ENCODE measurements around the gene IQSEC1. TPM values are rescaled to one million over a fixed set of nuclear protein-coding genes. Genes with fewer than 3 reads are reported as not detected.

Gene IQSEC1
- total and polyA plus RNA-seq, 2 donors (not counting 1 experiment from before 2014, with no cell fraction given), result 96.7 to 222 TPM

GRCh38 chr3:12981306-12982275, 91.6 kb downstream of the IQSEC1 start:
- ChIA-PET CTCF (interaction anchor here (0.8 to 6.1 kb wide), 16 partner anchors 8 to 472 kb away, joined by 3 to 69 read pairs (median 5); no protein-coding TSS in a partner anchor), POLR2A (no interaction called here)
- H3K4me1 ChIP-seq (ENCODE audit: control insufficient read depth in 2 of 2, insufficient read depth in 2 of 2, low read length in 2 of 2), result peaks cover 40 to 50% of the 10 kb centered on the region in 2 donors
- peaks cover 1 to 70% of the 10 kb centered on the region in 2 experiments for H3K36me3 ChIP-seq (replicated peaks in 1 of 2; ENCODE audit: control extremely low read depth in 1 of 2, control insufficient read depth in 1 of 2, extremely low read depth in 1 of 2, insufficient read depth in 2 of 2, low read length in 1 of 2)
- no peak for DNase-seq
- peak overlapping the region; percentile 44 for H3K4me2 ChIP-seq (replicated peaks; ENCODE audit: low read depth, low read length, poor library complexity, severe bottlenecking)
- Mint-ChIP-seq H3K27ac (peak overlapping the region; percentile 73), H3K9me3 (ENCODE audit: insufficient read depth) (no peaks in the 10 kb centered on the region), H3K4me3 (no peak overlapping the region), H3K27me3 (no peaks in the 10 kb centered on the region), H3K4me1 (peaks cover 67% of the 10 kb centered on the region)
- TF ChIP-seq EZH2 (IDR thresholded peaks at IDR 0.05; ENCODE audit: borderline replicate concordance, insufficient read depth, low read depth, low read length, poor library complexity, severe bottlenecking) (no peak), CTCF (IDR thresholded peaks at IDR 0.05) (no peak)
- intact Hi-C loops (cut with micrococcal nuclease), result loop anchor here (5.0 kb wide), 1 partner anchor 34 kb away; no protein-coding TSS in a partner anchor
- peaks cover 96% of the 10 kb centered on the region for H3K79me2 ChIP-seq (ENCODE audit: control insufficient read depth, insufficient read depth, low read length)
- peak overlapping the region in 1 of 2 donors; percentile 63 for H3K27ac ChIP-seq (ENCODE audit: low read length in 2 of 2)
- no peak overlapping the region for H2AFZ ChIP-seq (ENCODE audit: insufficient read depth, low read depth, low read length, poor library complexity, severe bottlenecking)
- ATAC-seq (ENCODE audit: low read depth), result peak; percentile 42
- H3K9ac ChIP-seq (ENCODE audit: low read length), result no peak overlapping the region
- H4K20me1 ChIP-seq (ENCODE audit: control insufficient read depth, insufficient read depth, low read length, poor library complexity, severe bottlenecking), result peaks cover 99% of the 10 kb centered on the region
- WGBS (ENCODE audit: insufficient coverage), result 39% methylated on average over 6 of the region's 13 CpGs
- no peaks in the 10 kb centered on the region for H3K9me3 ChIP-seq (ENCODE audit: control extremely low read depth in 1 of 3, control insufficient read depth in 2 of 3, insufficient read depth in 1 of 3, low read length in 2 of 3)
- H3K4me3 ChIP-seq (ENCODE audit: control extremely low read depth in 1 of 5, extremely low read depth in 1 of 5, insufficient read depth in 1 of 5, low read depth in 2 of 5, low read length in 4 of 5), result no peak overlapping the region
- no peaks in the 10 kb centered on the region for H3K27me3 ChIP-seq (replicated peaks in 1 of 4; ENCODE audit: control extremely low read depth in 1 of 4, control insufficient read depth in 3 of 4, insufficient read depth in 4 of 4, low read length in 3 of 4)
